Motor neuron (in vitro differentiated cells): ENCODE data around the gene CPS1. TPM values are rescaled to one million over a fixed set of nuclear protein-coding genes. Genes with fewer than 3 reads are reported as not detected.

Experiments used
- ATAC-seq, 8 experiments: fragments of 200-7000 bp; cut with Tn5 transposase; replicated peaks in 6 of 8; 2 replicates each; pipeline ENCODE4 v1.8.0; 2021; ENCODE audit warnings: mild to moderate bottlenecking in 8 of 8, moderate library complexity in 8 of 8
- H3K27ac ChIP-seq, 2 donors: fragments of 250-450 bp; sonication (Bioruptor Pico); 2 replicates each; pipeline ENCODE4 v1.9.0; 2021; ENCODE audit warnings: antibody characterized with exemption in 2 of 2, mild to moderate bottlenecking in 2 of 2, moderate library complexity in 1 of 2
- H3K4me1 ChIP-seq, 2 donors: fragments of 250-450 bp; sonication (Bioruptor Pico); replicated peaks in 1 of 2; 2 replicates each; pipeline ENCODE4 v1.6.1; 2021; ENCODE audit warnings: antibody characterized with exemption in 2 of 2, mild to moderate bottlenecking in 2 of 2, moderate library complexity in 1 of 2
- H3K4me3 ChIP-seq, 5 donors: fragments of 250-450 bp; sonication (Bioruptor Pico); 2 replicates each; pipeline ENCODE4 v1.9.0; 2021; ENCODE audit warnings: antibody characterized with exemption in 5 of 5, mild to moderate bottlenecking in 5 of 5, moderate library complexity in 4 of 5
- WGBS, 10 experiments: fragments of 450-650 bp; shearing (Covaris generic); methylation state at CpG; one replicate each; pipeline ENCODE4 v1.0.0; 2022; 5-methylcytosine and 5-hydroxymethylcytosine counted together
- in situ Hi-C, 9 experiments: fragments of 400-800 bp; cut with MboI; loops; one replicate each; pipeline ENCODE4 v1.15.0; 2021; ENCODE audit warnings: low sequenced_read_pairs in 9 of 9, low pct_unique_long_range_greater_than_20kb in 2 of 9; ENCODE audit not compliant: unreplicated experiment in 9 of 9
- total RNA-seq, 8 experiments: library from RNA; unstranded; fragments of 300-600 nt; gene quantifications; 2 replicates each; pipeline versions ENCODE4 v1.2.3 to v1.2.4, GENCODE V29; 2022

The CPS1 gene
- total RNA-seq, 8 experiments from 2014 or later = 2.1 to 451 (median 11.3) TPM

- Histone ChIP-seq H3K27ac (no peak overlapping the region), H3K4me1 (peaks cover 0 to 9% of the 10 kb centered on the region in 2 donors), H3K4me3 (no peak overlapping the region)
- no peak for ATAC-seq
- in situ Hi-C loops = no loop called here
- 21 to 100% (median 65%) methylated on average over 1 to 2 of the region's 2 CpGs; no CpG with 5 or more reads in 3 of the 10 experiments for WGBS, 10 experiments
These were observed 19.3 kb upstream of the CPS1 start for GRCh38 chr2:210536973-210537650.

DNA sequence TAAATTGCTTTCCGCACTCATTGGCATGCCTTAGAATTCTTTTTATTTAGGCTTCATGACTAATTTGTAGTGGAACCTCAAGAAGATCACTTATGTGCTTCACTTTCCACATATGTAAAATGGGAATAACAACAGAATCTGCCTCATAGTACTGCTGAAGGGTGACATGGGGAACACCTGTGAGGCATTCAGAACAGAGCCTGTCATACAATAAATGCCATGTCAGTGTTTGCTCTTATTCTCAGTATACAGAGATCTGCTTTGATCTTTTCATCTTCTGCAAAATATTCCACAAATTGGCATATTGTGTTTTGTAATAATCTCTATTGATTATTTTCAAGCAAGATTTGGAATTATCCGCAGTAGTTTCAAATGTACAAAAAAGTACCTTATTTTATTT lies 17.4 kb upstream of the CPS1 start:
- Histone ChIP-seq H3K27ac (no peak overlapping the region), H3K4me3 (no peak overlapping the region), H3K4me1 (peaks cover 0 to 9% of the 10 kb centered on the region in 2 donors)
- no peak for ATAC-seq
- 67 to 100% (median 89%) methylated on average over 1 to 2 of the region's 2 CpGs; no CpG with 5 or more reads in 2 of the 10 experiments for WGBS, 10 experiments
- in situ Hi-C loops = no loop called here

DNA sequence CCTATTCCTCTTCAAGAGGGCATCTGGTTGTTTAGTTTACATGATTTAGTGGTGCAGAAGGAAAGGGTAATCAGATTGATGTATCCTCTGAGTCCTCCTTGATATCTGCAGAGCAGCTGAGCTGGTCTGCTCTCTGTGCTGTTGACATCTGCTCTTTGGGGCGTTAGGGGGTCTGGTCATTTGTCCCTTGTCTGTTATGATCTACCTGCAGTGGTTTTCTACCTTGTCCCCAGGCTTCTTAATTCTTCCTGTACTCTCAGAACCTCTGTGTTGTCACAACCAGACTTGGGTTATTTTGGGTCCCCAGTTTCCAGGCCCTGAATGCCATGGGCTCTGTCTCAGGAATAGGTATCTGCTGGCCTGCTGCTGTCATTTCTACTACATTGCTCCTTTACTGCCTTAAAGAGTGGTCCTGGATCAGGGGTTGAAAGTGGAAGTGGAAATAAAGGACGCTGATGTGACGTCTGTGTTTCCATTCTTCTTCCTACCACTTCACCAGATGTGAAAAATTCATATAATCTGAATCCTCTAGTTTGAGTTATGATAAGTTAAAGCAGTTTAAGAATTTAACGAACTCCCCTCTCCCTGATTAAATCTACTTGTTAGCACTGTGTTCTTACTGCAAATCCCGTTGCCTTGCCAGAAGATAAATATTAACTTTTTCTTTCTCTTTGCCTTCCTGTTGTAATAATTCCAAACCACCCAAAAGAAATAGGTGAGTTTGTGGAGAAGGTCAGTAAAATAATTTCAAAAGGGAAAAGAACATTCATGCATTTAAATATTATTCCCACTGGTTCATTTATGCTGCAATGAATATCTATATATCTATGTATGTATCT lies 16.6 kb upstream of the CPS1 start:
- in situ Hi-C loops = no loop called here
- Histone ChIP-seq H3K4me1 (peaks cover 0 to 9% of the 10 kb centered on the region in 2 donors), H3K4me3 (no peak overlapping the region), H3K27ac (no peak overlapping the region)
- WGBS, 10 experiments = 4 to 100% (median 85%) methylated on average over 1 to 5 of the region's 5 CpGs; no CpG with 5 or more reads in 1 of the 10 experiments
- peak in 1 of 8 experiments; percentile 26 for ATAC-seq

GRCh38 chr2:210540471-210540870 lies 15.9 kb upstream of the CPS1 start:
- Histone ChIP-seq H3K4me1 (peaks cover 0 to 9% of the 10 kb centered on the region in 2 donors), H3K27ac (no peak overlapping the region), H3K4me3 (no peak overlapping the region)
- in situ Hi-C loops = no loop called here
- ATAC-seq = peak in 1 of 8 experiments; percentile 40
- 36 to 100% (median 92%) methylated on average over 1 to 4 of the region's 4 CpGs for WGBS, 10 experiments

- H3K4me3 ChIP-seq = no peak overlapping the region
- peaks cover 0 to 9% of the 10 kb centered on the region in 2 donors for H3K4me1 ChIP-seq
- WGBS, 10 experiments = 38 to 79% (median 60%) methylated on average over 1 to 2 of the region's 2 CpGs; no CpG with 5 or more reads in 2 of the 10 experiments
- ATAC-seq = peak in 3 of 8 experiments; percentile 27 to 61 (median 40)
- in situ Hi-C loops = no loop called here
- no peak overlapping the region for H3K27ac ChIP-seq
These were observed 15.5 kb upstream of the CPS1 start for GRCh38 chr2:210540900-210541289.

DNA sequence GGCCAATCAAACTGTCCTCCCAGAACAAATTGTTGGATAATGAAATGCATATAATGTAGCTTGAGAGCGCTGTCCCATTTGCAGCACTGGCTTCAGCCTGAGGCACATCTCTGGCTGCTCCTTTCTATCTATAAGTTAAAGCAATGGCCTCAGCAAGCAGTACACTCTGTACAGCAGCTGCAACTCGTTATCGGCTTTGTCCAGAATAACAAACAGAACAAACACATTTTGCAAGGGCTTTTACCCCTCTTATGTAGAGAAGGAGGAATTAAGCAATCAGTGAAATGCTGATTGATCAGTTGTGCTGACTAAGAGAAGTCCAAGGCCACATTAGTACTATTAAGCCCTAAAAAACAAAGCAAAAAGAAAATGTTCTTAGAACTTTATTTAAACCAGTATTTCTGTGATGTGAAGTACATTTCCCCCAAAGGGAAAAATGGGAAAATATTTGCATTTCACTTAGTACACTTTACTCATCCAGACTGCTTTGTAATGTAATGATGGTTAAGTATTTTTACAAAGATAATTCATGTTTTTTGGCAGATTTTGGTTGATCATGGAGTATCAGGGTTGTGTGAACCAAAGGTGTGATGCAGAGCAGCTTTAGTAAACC lies 15.0 kb upstream of the CPS1 start:
- no peak overlapping the region for H3K27ac ChIP-seq
- in situ Hi-C loops = no loop called here
- no peak overlapping the region for H3K4me3 ChIP-seq
- ATAC-seq = peak in 5 of 8 experiments; percentile 28 to 91 (median 48)
- WGBS, 10 experiments = 0 to 71% (median 54%) methylated on average over 2 to 3 of the region's 3 CpGs; no CpG with 5 or more reads in 4 of the 10 experiments
- peaks cover 0 to 9% of the 10 kb centered on the region in 2 donors for H3K4me1 ChIP-seq

DNA sequence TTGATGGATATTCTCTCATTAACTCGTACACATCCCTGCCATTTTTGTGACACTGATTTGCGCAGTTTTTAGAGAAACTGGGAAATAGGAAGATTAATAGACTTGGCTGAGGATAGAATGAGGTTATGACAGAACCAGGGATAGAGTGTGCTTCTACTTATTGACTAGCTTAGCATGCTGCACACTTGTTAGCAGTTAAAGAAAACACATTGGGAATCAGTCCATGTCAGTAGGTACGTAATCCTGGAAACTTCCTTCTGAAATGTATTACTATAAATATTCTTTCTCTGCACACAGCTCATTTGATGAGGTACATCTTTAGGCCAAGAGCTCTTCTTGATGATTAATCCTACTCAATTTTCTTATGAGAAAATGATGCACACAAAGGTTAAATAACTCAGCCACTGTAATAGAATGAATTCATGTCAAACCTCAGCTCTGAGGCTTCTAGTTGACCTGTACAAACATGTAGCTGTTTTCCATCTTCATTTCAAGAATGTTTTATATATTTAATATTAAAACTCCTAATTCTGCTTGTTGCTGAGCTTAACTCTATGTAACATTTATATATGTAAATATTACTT lies 12.3 kb upstream of the CPS1 start:
- in situ Hi-C loops = no loop called here
- Histone ChIP-seq H3K4me1 (peaks cover 0 to 9% of the 10 kb centered on the region in 2 donors), H3K27ac (no peak overlapping the region), H3K4me3 (no peak overlapping the region)
- 70 to 89% (median 80%) methylated on average over 2 to 3 of the region's 3 CpGs; no CpG with 5 or more reads in 2 of the 10 experiments for WGBS, 10 experiments
- ATAC-seq = peak in 5 of 8 experiments; percentile 50 to 76 (median 70)

DNA sequence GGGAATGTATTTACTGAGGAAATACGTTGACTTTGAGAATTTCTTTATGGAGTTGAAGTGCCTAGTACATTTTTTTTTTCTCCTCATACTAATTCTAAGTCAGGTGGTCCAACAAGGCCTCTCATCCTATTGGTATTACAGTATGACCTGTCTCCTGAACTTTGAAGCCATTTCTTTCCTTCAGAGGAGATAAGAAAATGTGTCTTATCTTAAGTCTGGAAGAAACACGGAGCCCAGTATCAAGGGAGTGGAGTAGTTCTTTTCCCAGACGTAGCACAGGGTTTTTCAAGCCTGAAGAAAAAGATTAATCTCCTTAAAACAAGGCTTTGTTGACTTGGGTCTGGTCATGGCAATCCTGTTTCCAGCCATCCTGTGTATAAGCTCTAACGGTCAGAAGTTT lies 11.6 kb upstream of the CPS1 start:
- H3K27ac ChIP-seq = no peak overlapping the region
- H3K4me1 ChIP-seq = peaks cover 0 to 7% of the 10 kb centered on the region in 2 donors
- H3K4me3 ChIP-seq = no peak overlapping the region
- in situ Hi-C loops = no loop called here
- 40 to 100% (median 88%) methylated on average over 1 to 4 of the region's 4 CpGs; no CpG with 5 or more reads in 1 of the 10 experiments for WGBS, 10 experiments
- ATAC-seq = no peak

DNA sequence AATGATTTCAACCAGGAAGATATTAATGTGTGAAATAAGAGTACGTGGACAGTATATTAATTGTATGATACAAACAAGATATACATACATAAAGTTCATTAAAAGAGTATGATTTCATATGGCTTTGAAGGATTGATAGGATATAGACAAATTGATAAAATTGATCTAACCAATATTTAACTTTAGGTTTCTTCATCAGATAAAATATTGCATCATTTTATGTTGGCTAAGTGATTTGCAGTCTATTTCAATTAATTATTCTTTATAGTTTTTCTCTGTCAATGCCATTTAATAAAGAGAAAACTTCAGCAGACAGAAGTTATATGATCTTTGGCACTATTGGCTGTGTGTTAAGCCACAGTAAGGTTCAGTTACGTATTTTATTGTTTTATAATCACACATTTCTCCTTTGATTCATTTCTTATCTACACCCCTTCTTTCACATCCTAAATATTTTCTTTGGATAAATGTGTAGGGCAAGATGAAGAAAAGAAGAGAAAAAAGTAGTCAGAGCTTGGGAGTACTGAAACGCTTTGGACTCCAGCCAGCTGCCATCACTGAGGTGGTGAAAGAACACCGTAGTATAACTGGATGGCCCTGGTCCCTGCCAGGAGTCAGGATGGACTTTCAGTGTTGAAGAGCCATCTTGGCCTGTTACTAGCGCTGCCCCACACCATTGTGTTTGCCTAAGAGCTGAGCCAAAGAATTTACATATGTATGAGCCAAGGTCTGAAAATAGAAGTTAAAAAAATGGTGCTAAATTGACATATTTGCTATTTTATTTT lies 9.8 kb upstream of the CPS1 start:
- no peak overlapping the region for H3K27ac ChIP-seq
- in situ Hi-C loops = no loop called here
- WGBS, 10 experiments = 50 to 100% (median 79%) methylated on average over 2 to 5 of the region's 5 CpGs
- no peak overlapping the region for H3K4me3 ChIP-seq
- peak in 4 of 8 experiments; percentile 50 to 92 (median 84) for ATAC-seq
- no peaks in the 10 kb centered on the region for H3K4me1 ChIP-seq

DNA sequence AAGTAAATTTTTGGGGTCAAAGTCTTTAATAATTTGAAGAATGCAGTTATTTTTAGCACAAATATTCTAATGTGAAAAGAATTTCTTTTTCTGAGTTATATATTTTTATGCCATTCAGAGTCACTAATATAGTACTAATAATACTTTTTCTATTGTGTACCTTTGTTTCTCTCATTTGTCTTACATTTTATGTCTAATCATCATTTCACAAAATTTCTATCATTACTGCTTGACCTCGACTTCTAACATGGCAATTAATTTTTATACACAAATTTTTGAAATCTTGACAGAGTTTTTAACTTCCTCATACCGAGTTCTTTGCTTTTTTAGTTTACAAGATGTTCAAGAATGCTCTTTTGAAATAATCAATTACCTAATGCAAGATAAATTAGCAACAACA lies 8.4 kb upstream of the CPS1 start:
- no peak for ATAC-seq
- no peak overlapping the region for H3K4me3 ChIP-seq
- in situ Hi-C loops = no loop called here
- H3K27ac ChIP-seq = no peak overlapping the region
- 18 to 100% (median 84%) methylated on average over 1 to 2 of the region's 2 CpGs for WGBS, 10 experiments
- H3K4me1 ChIP-seq = no peaks in the 10 kb centered on the region

GRCh38 chr2:210548878-210549384 lies 7.5 kb upstream of the CPS1 start:
- no peak for ATAC-seq
- H3K27ac ChIP-seq = no peak overlapping the region
- 30 to 100% (median 81%) methylated on average over 1 to 8 of the region's 8 CpGs for WGBS, 10 experiments
- H3K4me3 ChIP-seq = no peak overlapping the region
- no peaks in the 10 kb centered on the region for H3K4me1 ChIP-seq
- in situ Hi-C loops = no loop called here

- Histone ChIP-seq H3K4me1 (no peaks in the 10 kb centered on the region), H3K27ac (no peak overlapping the region), H3K4me3 (no peak overlapping the region)
- 17 to 97% (median 86%) methylated on average over 2 of the region's 2 CpGs; no CpG with 5 or more reads in 1 of the 10 experiments for WGBS, 10 experiments
- in situ Hi-C loops = no loop called here
- ATAC-seq = peak in 1 of 8 experiments; percentile 48
These were observed 5.4 kb upstream of the CPS1 start for GRCh38 chr2:210551001-210551400.
